B cell (primary cell): Measurements from ENCODE around the gene HJV. TPM values are rescaled to one million over a fixed set of nuclear protein-coding genes. Genes with fewer than 3 reads are reported as not detected.
A peak's percentile ranks its signal among the peaks of the same experiment; 100 is the strongest.

Experiments
- ATAC-seq: fragments of 200-7000 bp; cut with Tn5 transposase; one replicate; pipeline ENCODE4 v1.10.0; 2021; ENCODE audit warnings: low read depth, mild to moderate bottlenecking, moderate number of reproducible peaks, moderate library complexity
- CTCF ChIA-PET: fragments of 350-600 bp; sonication (Branson Sonifier 250); formaldehyde crosslinking; loops from one replicate; lab custom pipeline; 2021; ENCODE audit warnings: antibody characterized with exemption, inconsistent platforms; lab: Charles Lee
- POLR2A ChIA-PET: fragments of 350-600 bp; sonication (Branson Sonifier 250); formaldehyde crosslinking; loops from one replicate; lab custom pipeline; 2021; ENCODE audit warnings: antibody characterized with exemption; lab: Charles Lee
- DNase-seq: peaks from one replicate; pipeline ENCODE4 v3.0.0; 2013
- H2AFZ ChIP-seq: 2 replicates; pipeline ENCODE4 v1.6.1; 2012; ENCODE audit warnings: mild to moderate bottlenecking, low read depth, low read length; ENCODE audit not compliant: insufficient read depth, poor library complexity, severe bottlenecking
- H3K27ac ChIP-seq, 2 donors: 1 replicate in 1 of 2; 2 replicates in 1 of 2; pipeline ENCODE4 v1.5.1; 2012 to 2013; ENCODE audit warnings: low read length in 2 of 2, mild to moderate bottlenecking in 2 of 2, moderate library complexity in 1 of 2
- H3K27me3 ChIP-seq, 4 experiments: fragments of 200-600 bp in 1 of 4; sonication (generic) in 1 of 4; replicated peaks in 1 of 4; 1 replicate in 2 of 4; 2 replicates in 2 of 4; pipeline versions ENCODE4 v1.6.1 to v1.7.0; 2013 to 2016; ENCODE audit warnings: low read length in 3 of 4, mild to moderate bottlenecking in 2 of 4, mixed read lengths in 1 of 4, moderate library complexity in 1 of 4; ENCODE audit not compliant: insufficient read depth in 4 of 4, control insufficient read depth in 3 of 4; ENCODE audit errors: control extremely low read depth in 1 of 4
- H3K36me3 ChIP-seq, 2 experiments: replicated peaks in 1 of 2; 1 replicate in 1 of 2; 2 replicates in 1 of 2; pipeline versions ENCODE4 v1.6.1 to v1.7.1; 2013; ENCODE audit warnings: low read length in 1 of 2; ENCODE audit not compliant: insufficient read depth in 2 of 2, control insufficient read depth in 1 of 2; ENCODE audit errors: control extremely low read depth in 1 of 2, extremely low read depth in 1 of 2
- H3K4me1 ChIP-seq, 2 donors: fragments of 200-600 bp in 1 of 2; sonication (generic) in 1 of 2; 1 replicate in 1 of 2; 2 replicates in 1 of 2; pipeline versions ENCODE4 v1.5.1 to v1.6.1; 2013 to 2017; ENCODE audit warnings: low read length in 2 of 2; ENCODE audit not compliant: control insufficient read depth in 2 of 2, insufficient read depth in 2 of 2
- H3K4me2 ChIP-seq: replicated peaks from 2 replicates; pipeline ENCODE3; 2012; ENCODE audit warnings: mild to moderate bottlenecking, low read depth, low read length; ENCODE audit not compliant: poor library complexity, severe bottlenecking
- H3K4me3 ChIP-seq, 5 experiments: fragments of 200-600 bp in 1 of 5; sonication (generic) in 1 of 5; 1 replicate in 3 of 5; 2 replicates in 2 of 5; pipeline versions ENCODE4 v1.5.1 to v1.7.0; 2011 to 2016; ENCODE audit warnings: low read length in 4 of 5, mild to moderate bottlenecking in 4 of 5, low read depth in 2 of 5, control low read depth in 1 of 5, moderate library complexity in 1 of 5; ENCODE audit not compliant: insufficient read depth in 1 of 5; ENCODE audit errors: control extremely low read depth in 1 of 5, extremely low read depth in 1 of 5
- H3K79me2 ChIP-seq: fragments of 200-600 bp; sonication (generic); one replicate; pipeline ENCODE4 v1.6.0; 2016; ENCODE audit warnings: low read length; ENCODE audit not compliant: control insufficient read depth, insufficient read depth
- H3K9ac ChIP-seq: fragments of 200-600 bp; sonication (generic); 2 replicates; pipeline ENCODE4 v1.6.1; 2017; ENCODE audit warnings: mild to moderate bottlenecking, low read length, moderate library complexity
- H3K9me3 ChIP-seq, 3 donors: one replicate each; pipeline versions ENCODE4 v1.6.1 to v1.7.1; 2013; ENCODE audit warnings: low read length in 2 of 3; ENCODE audit not compliant: control insufficient read depth in 2 of 3, insufficient read depth in 1 of 3; ENCODE audit errors: control extremely low read depth in 1 of 3
- H4K20me1 ChIP-seq: 2 replicates; pipeline ENCODE4 v1.6.0; 2012; ENCODE audit warnings: mild to moderate bottlenecking, low read length; ENCODE audit not compliant: insufficient read depth, control insufficient read depth, poor library complexity, severe bottlenecking
- H3K27ac Mint-ChIP-seq: one replicate; pipeline ENCODE4 v1.8.0; 2021; ENCODE audit warnings: mixed read lengths
- H3K27me3 Mint-ChIP-seq: one replicate; pipeline ENCODE4 v1.8.0; 2021; ENCODE audit warnings: mixed read lengths
- H3K4me1 Mint-ChIP-seq: one replicate; pipeline ENCODE4 v1.8.0; 2021; ENCODE audit warnings: mixed read lengths
- H3K4me3 Mint-ChIP-seq: one replicate; pipeline ENCODE4 v1.8.0; 2021; ENCODE audit warnings: mixed read lengths
- H3K9me3 Mint-ChIP-seq: one replicate; pipeline ENCODE4 v1.8.0; 2022; ENCODE audit warnings: mixed read lengths; ENCODE audit not compliant: insufficient read depth
- CTCF ChIP-seq: fragments of 200-600 bp; IDR thresholded peaks from one replicate; pipeline ENCODE4 v1.8.0; 2022; ENCODE audit warnings: antibody characterized with exemption, mild to moderate bottlenecking
- EZH2 ChIP-seq: IDR thresholded peaks from 2 replicates; pipeline ENCODE4 v1.6.1; 2012; ENCODE audit warnings: borderline replicate concordance, low read depth, mild to moderate bottlenecking, moderate library complexity, low read length; ENCODE audit not compliant: insufficient read depth, poor library complexity, severe bottlenecking
- WGBS: methylation state at CpG from one replicate; pipeline ENCODE4 v1.1.5; 2013; ENCODE audit warnings: missing lambda C conversion rate; ENCODE audit not compliant: insufficient coverage; 5-methylcytosine and 5-hydroxymethylcytosine counted together
- intact Hi-C: fragments of 100-400 bp; cut with micrococcal nuclease; formaldehyde crosslinking; loops from one replicate; pipeline ENCODE4 v1.10.0; 2022
- polyA plus RNA-seq: library from polyadenylated mRNA; depleted of rRNA; stranded (reverse); fragments of >200 nt; gene quantifications from 2 replicates; pipeline ENCODE4 v1.2.3, GENCODE V29; 2012
- total RNA-seq, 2 donors: library from RNA; stranded (reverse); fragments of 120-200 nt in 1 of 2; gene quantifications; 1 replicate in 1 of 2; 2 replicates in 1 of 2; pipeline versions ENCODE4 v1.2.3 to v1.2.4, GENCODE V29; 2013 to 2022

HJV gene
- total and polyA plus RNA-seq, 2 donors (not counting 1 experiment from before 2014, with no cell fraction given) = not detected

GRCh38 chr1:146007489-146008133 is 13.9 kb downstream of the HJV start:
- H3K9ac ChIP-seq = no peak overlapping the region
- peaks cover 22% of the 10 kb centered on the region for H3K4me1 Mint-ChIP-seq

More at GRCh38 chr1:146007489-146008133, 13.9 kb downstream of the HJV start:
- TF ChIP-seq EZH2 (no peak), CTCF (peak; percentile 18)
- Mint-ChIP-seq H3K27me3 (no peaks in the 10 kb centered on the region), H3K27ac (peak overlapping the region; percentile 95), H3K4me3 (no peak overlapping the region), H3K9me3 (no peaks in the 10 kb centered on the region)
- WGBS = 100% methylated on average over 2 of the region's 8 CpGs
- POLR2A ChIA-PET = interaction anchor here (0.6 to 2.7 kb wide), 8 partner anchors 10 to 80 kb away, joined by 3 to 42 read pairs (median 4); partner anchors contain the start of genes RBM8A and TXNIP
- Histone ChIP-seq H3K9me3 (no peaks in the 10 kb centered on the region), H3K4me1 (peaks cover 13 to 24% of the 10 kb centered on the region in 2 donors), H2AFZ (peak overlapping the region; percentile 58), H3K4me3 (no peak overlapping the region), H4K20me1 (no peaks in the 10 kb centered on the region), H3K27me3 (no peaks in the 10 kb centered on the region), H3K36me3 (no peaks in the 10 kb centered on the region), H3K27ac (peak overlapping the region in 1 of 2 donors; percentile 83), H3K4me2 (no peak overlapping the region), H3K79me2 (peaks cover 17% of the 10 kb centered on the region)
- ATAC-seq = no peak
- intact Hi-C loops = loop anchor here (1.0 kb wide), 2 partner anchors 10 to 30 kb away; no protein-coding TSS in a partner anchor
- CTCF ChIA-PET = interaction anchor here (0.6 to 13.6 kb wide), 17 partner anchors 11 to 167 kb away, joined by 3 to 361 read pairs (median 5); partner anchors contain the start of genes ANKRD34A, LIX1L, NUDT17 and PIAS3
- DNase-seq = no peak
